GM21515 (cell line): ENCODE data around the gene DYDC2.
"Not testable (repeated sequence)": the region's sequence is repeated elsewhere in the genome, so short reads cannot be mapped to it uniquely, and the experiment has no call there.

Experiments
- ATAC-seq: cut with Tn5 transposase; IDR thresholded peaks from one replicate; pipeline ENCODE4 v1.9.1; 2021; ENCODE audit not compliant: unreplicated experiment

DYDC2 gene

DNA sequence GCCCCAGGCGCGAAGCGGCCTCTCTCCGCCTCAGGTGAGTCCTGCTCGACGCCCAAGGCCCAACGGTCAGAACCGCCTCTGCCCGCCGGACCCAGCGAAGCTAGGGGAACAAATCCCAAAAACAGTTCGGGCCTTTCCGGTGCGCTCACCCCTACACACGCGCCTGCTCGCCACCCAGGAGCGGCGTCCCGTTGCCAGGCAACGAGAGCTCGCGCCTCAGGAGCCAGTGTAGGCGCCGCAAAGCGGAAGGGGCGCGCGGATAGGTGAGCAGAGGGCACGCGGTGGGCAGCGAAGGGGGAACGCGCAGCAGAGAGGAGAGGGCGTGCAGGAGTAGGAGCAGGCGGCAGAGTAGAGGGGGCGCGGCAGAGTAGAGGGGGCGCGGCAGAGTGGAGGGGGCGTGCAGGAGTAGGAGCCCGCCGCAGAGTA is at the start of gene DYDC2, which contains the start of gene DYDC1:
TSS of gene DYDC2 (plus strand) at position 219 of the 426 bp plus-strand sequence. CDS start 5,663 bp downstream, outside the sequence.
TSS of gene DYDC1 (minus strand) at position 193 of the 426 bp plus-strand sequence. CDS start 4,154 bp downstream, outside the sequence.
- ATAC-seq = no peak

DNA sequence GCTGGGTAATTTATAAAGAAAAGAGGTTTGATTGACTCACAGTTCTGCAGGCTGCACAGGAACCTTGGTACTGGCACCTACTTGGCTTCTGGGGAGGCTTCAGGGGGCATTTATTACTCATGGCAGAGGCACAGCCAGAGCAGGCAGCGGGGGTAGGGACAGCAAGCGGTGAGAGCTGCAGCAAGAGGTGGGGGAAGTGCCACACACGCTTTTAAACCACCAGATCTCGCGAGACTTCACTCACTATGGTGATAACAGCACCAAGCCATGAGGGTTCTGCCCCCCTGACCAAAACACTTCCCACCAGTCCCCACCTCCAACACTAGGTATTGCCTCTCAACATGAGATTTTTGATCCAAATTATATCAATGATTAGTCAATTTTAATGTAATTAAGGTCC is 43.1 kb upstream of the DYDC2 start:
- ATAC-seq = no peak

GRCh38 chr10:80315391-80315790 is 41.2 kb upstream of the DYDC2 start:
- no peak for ATAC-seq

- ATAC-seq = no peak
These were observed 37.8 kb upstream of the DYDC2 start for GRCh38 chr10:80318742-80319141.

GRCh38 chr10:80319318-80319717 is 37.3 kb upstream of the DYDC2 start:
- no peak for ATAC-seq

DNA sequence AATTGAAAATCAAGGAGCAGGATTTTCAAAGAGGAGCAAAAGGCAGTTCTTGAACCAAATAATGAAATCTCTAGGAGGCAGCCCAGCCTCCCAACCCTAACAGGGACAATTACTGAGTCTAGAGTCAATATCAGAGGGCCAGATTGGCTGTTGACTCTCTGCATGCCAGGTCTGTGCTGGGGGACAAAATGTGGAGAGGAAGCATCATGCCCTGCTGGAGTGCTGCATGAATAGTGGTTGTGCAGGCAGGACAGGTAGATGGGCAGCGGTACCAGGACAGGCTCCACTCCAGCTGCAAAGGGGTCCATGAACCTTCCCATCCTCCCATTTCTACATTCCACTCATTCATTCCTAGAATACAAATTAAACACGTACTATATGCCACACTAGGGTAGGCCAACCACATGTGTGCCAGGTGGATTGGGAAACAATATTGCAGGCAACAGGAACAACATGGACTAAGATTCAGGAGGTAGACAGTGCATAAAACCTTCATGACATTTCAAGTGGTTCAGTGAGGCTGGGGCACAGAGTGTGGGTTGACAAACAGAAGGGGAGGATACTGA is 36.8 kb upstream of the DYDC2 start:
- no peak for ATAC-seq

- ATAC-seq = no peak
These were observed 36.2 kb upstream of the DYDC2 start for GRCh38 chr10:80320377-80320776.

- ATAC-seq = no peak
These were observed 35.4 kb upstream of the DYDC2 start for GRCh38 chr10:80321183-80321582.

- no peak for ATAC-seq
These were observed 34.4 kb upstream of the DYDC2 start for GRCh38 chr10:80322158-80322557.

DNA sequence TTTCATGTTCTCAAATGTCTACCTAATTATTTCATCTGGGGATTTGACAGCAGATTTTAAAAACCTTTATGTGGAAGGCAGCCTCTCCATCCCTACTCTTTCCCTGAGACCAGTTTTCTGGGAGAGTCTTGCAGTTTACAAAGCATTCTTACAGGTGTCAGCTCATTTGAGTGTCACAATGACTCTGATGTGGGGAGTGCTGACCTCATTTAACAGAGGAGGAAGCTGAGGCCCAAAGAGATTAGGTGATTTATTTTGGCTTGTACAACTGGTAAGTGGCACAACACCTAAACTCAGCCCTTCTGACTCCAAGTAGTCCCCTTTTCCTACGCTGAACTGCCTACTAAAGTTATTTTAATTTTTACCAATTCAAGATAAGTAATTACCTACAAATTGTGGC is 33.9 kb upstream of the DYDC2 start:
- ATAC-seq = no peak

- no peak for ATAC-seq
These were observed 33.3 kb upstream of the DYDC2 start for GRCh38 chr10:80323311-80323710.

DNA sequence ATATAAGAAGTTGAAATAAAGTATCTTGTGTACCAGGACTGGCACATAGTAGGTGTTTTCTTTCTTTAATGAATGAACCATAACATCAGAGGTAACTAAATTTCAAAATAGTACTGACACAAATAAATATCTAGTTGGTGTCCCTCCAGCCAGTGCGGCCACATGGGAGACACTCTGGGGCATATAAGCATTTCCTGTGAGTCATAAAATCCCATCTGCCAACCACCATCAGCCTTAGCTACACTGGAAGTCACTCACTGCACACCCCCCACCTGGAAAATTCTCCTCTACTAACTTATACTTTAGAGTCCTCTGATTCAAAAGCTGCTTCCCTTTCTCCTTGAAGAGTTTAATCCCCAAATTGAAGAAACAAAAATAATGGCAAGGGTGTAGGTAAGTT is 32.5 kb upstream of the DYDC2 start:
- ATAC-seq = no peak

GRCh38 chr10:80324891-80325364 is 31.7 kb upstream of the DYDC2 start:
- ATAC-seq = no peak

- ATAC-seq = no peak
These were observed 22.6 kb upstream of the DYDC2 start for GRCh38 chr10:80333983-80334382.

GRCh38 chr10:80344276-80344675 is 12.3 kb upstream of the DYDC2 start:
- ATAC-seq = no peak

DNA sequence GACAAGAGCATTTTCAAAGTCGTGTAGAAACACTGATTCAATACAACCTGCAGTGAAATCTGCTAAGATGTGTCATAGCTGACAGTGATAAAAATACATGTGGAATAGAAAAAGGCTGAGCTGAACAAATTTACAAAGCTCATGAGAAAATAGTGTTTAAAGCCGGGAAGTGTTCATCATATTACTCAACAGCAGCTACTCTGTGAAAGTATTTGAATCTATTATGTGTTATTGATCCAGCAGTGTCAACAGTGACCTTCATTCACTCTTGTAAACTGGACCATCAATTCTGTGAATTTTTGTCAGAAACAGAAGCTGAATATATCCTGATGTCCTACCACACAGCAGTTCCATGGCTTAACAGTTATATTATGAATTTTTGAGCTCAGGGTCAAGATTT is 11.7 kb upstream of the DYDC2 start:
- no peak for ATAC-seq

- no peak for ATAC-seq
These were observed 6.3 kb upstream of the DYDC2 start for GRCh38 chr10:80350251-80350650.

DNA sequence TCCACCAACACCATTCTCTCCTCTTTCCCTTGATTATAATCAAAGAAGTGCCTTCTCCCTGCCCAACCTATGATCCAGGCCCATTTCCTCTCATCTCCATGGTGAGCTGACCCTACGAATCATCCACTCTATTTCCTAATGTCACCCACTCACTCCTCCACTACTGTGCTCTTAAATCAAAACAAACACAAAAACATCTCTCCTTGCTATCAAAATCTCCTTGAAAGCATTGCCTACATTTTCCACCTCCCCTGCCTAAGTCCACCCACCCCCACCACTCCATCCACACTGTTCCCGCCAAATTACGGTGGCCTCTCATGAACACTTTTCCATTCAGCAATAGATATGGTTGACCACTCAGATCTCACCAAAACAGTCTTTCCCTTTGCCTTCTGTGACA is 5.4 kb upstream of the DYDC2 start:
- ATAC-seq = no peak

DNA sequence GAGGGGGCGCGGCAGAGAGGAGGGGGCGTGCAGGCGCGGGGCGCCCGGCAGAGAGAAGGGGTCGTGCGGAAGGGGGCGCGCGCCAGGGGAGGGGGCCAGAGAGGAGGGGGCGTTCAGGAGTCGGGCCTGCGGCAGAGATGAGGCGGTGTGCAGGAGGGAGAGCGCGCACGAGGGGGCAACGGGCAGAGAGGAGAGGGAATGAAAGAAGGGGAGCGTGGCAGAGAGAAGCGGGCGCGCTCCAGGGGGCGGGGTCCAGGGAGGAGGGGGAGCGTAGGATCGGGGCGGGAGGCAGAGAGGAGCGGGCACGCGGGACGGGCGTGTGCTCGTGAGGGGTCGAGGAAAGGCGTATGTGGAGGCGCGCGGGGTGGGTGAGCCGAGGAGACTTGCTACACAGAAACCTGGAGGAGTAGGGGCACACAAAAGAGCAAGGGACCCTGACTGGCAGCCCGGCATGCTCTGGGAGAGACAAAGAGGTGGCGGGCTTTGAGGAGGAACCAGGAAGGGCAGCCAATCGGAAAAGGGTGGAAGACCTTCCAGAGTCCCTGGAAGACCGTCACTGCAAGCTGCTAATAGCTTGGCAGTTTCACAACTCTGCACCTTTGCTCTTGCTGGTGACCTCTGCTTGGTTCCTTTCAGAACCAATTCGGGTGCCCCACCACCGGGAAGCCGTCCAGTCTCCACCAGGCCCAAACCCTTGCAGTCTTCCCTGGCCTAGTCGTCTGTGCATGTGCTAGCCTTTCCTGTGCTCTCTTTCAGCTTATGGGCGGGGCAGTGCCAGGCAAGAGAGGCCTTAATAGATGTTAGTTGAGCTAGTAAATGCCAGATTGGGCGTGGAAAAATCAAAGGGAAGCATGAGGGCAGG is 639 bp downstream of the DYDC2 start:
- no peak for ATAC-seq

GRCh38 chr10:80357851-80358125 is 1.2 kb downstream of the DYDC2 start:
- ATAC-seq = no peak

DNA sequence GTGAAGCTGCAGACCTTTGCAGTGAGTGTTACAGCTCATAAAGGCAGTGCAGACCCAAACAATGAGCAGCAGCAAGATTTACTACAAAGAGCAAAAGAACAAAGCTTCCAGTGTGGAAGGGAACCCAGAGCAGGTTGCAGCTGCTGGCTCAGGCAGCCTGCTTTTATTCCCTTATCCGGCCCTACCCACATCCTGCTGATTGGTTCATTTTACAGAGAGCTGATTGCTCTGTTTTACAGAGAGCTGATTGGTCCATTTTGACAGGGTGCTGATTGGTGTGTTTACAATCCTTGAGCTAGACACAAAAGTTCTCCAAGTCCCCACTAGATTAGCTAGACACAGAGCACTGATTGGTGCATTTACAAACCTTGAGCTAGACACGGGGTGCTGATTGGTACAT is 2.3 kb downstream of the DYDC2 start:
- ATAC-seq = not testable (repeated sequence)

DNA sequence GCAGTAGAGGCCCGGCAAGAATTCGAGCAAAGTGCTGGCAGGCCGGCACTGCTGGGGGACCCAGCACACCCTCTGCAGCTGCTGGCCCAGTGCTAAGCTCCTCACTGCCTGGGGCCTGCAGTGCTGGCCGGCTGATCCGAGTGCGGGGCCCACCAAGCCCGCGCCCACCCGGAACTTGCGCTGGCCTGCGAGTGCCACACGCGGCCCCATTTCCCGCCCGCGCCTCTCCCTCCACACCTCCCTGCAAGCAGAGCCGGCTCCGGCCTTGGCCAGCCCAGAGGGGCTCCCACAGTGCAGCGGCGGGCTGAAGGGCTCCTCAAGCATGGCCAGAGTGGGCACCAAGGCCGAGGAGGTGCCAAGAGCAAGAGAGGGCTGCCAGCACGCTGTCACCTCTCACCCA is 3.1 kb downstream of the DYDC2 start:
- no peak for ATAC-seq

GRCh38 chr10:80365510-80365909 is 8.9 kb downstream of the DYDC2 start:
- no peak for ATAC-seq
